Nephron progenitor cell (in vitro differentiated cells): Measurements from ENCODE around the gene OR9A4.

Experiments
- DNase-seq: peaks from one replicate; pipeline ENCODE4 v3.0.0; 2021
- H3K27ac Mint-ChIP-seq: 2 replicates; pipeline ENCODE4 v1.8.0; 2021; ENCODE audit warnings: mild to moderate bottlenecking, moderate library complexity, mixed read lengths
- H3K27me3 Mint-ChIP-seq: 2 replicates; pipeline ENCODE4 v1.8.0; 2021; ENCODE audit warnings: mild to moderate bottlenecking, low read depth, mixed read lengths; ENCODE audit not compliant: poor library complexity
- H3K36me3 Mint-ChIP-seq: 2 replicates; pipeline ENCODE4 v1.8.0; 2021; ENCODE audit warnings: low read depth, mixed read lengths
- H3K4me1 Mint-ChIP-seq: 2 replicates; pipeline ENCODE4 v1.8.0; 2021; ENCODE audit warnings: mixed read lengths
- H3K4me3 Mint-ChIP-seq: 2 replicates; pipeline ENCODE4 v1.8.0; 2021; ENCODE audit warnings: mild to moderate bottlenecking, moderate library complexity, mixed read lengths
- H3K9me3 Mint-ChIP-seq: 2 replicates; pipeline ENCODE4 v1.8.0; 2021; ENCODE audit warnings: mild to moderate bottlenecking, moderate library complexity, mixed read lengths
- TF ChIP-seq, protein P1 (sequence below): fragments of 200-600 bp; sonication (generic); IDR thresholded peaks from 2 replicates; pipeline ENCODE4 v1.5.0; 2021; ENCODE audit warnings: antibody characterized with exemption

Gene OR9A4

DNA sequence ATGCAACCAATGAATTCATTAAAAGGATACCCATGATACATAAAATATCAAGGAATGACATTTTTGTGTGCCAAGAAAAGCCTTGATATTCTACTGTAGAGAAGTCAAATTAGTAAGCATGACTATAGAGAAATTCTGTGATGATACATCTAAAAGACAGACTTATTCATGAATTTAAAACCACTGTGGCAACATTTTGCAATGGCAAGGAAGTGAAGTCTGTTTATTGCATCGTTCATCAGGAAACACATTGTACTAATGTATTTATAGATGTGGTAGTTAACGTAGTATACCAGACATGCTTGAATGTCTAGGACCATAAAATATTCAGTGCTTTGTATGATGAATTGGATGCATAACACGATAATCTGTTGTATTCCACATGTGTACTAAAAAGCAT, 39.9 kb downstream of the OR9A4 start:
- no peak overlapping the region for H3K4me3 Mint-ChIP-seq
- TF ChIP-seq, protein P1, sequence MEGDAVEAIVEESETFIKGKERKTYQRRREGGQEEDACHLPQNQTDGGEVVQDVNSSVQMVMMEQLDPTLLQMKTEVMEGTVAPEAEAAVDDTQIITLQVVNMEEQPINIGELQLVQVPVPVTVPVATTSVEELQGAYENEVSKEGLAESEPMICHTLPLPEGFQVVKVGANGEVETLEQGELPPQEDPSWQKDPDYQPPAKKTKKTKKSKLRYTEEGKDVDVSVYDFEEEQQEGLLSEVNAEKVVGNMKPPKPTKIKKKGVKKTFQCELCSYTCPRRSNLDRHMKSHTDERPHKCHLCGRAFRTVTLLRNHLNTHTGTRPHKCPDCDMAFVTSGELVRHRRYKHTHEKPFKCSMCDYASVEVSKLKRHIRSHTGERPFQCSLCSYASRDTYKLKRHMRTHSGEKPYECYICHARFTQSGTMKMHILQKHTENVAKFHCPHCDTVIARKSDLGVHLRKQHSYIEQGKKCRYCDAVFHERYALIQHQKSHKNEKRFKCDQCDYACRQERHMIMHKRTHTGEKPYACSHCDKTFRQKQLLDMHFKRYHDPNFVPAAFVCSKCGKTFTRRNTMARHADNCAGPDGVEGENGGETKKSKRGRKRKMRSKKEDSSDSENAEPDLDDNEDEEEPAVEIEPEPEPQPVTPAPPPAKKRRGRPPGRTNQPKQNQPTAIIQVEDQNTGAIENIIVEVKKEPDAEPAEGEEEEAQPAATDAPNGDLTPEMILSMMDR = no peak
- H3K4me1 Mint-ChIP-seq = no peaks in the 10 kb centered on the region
- no peaks in the 10 kb centered on the region for H3K9me3 Mint-ChIP-seq
- H3K27me3 Mint-ChIP-seq = peaks cover 8% of the 10 kb centered on the region
- DNase-seq = no peak
- no peak overlapping the region for H3K27ac Mint-ChIP-seq
- H3K36me3 Mint-ChIP-seq = no peaks in the 10 kb centered on the region

DNA sequence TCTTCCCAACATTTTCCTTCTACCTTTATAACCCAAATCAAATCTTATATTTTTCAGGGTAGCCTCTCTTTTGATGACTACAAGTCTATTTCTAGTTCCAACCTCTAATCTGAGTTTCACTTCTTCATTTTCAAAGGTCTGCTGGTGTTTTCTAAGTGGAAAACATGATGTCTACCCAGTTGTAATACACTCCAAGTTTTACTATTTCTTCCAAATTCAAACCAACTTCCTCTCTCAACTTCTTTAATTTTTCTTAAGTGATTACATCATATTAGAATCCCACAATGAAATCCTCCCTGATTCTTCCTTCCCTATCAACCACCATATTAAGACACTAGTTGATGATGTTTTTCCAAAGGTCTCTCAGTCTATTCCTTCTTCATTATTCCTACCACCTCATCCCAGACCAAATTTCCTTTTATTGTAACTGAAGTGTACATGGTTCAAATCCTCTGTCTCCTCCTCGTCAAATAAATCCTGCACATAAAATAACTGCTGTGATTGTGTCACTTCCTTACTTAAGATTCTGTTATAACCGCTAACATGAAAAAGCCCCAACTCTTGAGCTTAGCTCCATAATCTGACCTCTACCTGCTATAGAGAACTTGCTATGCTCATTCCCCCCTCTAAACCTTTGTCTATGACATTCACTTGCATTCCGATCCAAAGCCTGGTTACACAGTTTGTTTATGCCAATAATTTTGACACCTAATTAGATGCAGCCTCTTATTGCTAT, 44.7 kb downstream of the OR9A4 start:
- DNase-seq = no peak
- Mint-ChIP-seq H3K27me3 (no peaks in the 10 kb centered on the region), H3K27ac (no peak overlapping the region), H3K4me1 (no peaks in the 10 kb centered on the region), H3K4me3 (no peak overlapping the region), H3K9me3 (peaks cover 13% of the 10 kb centered on the region), H3K36me3 (no peaks in the 10 kb centered on the region)
- TF ChIP-seq, protein P1 = no peak
